HG03139 (cell line): ENCODE data around the gene REEP5.

Experiments used
- ATAC-seq: cut with Tn5 transposase; IDR thresholded peaks from one replicate; pipeline ENCODE4 v1.9.1; 2021; ENCODE audit not compliant: unreplicated experiment

Gene REEP5

DNA sequence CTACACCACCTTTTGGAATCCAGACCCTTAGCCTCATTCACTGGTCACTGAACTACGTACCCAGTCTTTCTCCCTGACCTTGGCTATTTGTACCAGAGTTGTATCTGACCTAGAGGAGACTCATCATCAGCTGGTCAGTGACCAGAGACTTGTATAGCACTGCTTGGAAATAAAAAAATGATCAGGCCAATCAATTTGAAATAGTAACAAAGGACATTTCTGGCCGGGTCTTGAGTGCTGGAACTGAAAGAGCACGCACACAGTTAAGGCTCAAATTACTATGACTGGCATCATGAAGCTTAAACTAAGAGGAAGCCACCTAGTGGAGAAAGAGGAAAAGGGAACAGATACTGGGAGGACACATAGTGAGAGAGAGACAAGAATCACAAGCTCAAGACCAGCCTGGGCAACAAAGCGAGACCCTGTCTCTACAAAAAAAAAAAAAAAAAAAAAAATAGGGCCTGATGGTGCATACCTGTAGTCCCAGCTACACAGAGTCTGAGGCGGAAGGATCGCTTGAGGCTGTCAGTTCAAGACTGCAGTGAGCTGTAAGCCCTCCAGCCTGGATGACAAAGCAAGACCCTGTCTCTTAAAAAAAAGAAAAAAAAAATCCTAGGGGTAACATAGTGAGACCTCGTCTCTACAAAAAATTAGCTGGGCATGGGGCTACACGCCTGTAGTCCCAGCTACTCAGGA, 73.8 kb downstream of the REEP5 start:
- peak; percentile 99 for ATAC-seq

- ATAC-seq, result no peak
Observed at GRCh38 chr5:112847306-112847705, 74.7 kb downstream of the REEP5 start.

DNA sequence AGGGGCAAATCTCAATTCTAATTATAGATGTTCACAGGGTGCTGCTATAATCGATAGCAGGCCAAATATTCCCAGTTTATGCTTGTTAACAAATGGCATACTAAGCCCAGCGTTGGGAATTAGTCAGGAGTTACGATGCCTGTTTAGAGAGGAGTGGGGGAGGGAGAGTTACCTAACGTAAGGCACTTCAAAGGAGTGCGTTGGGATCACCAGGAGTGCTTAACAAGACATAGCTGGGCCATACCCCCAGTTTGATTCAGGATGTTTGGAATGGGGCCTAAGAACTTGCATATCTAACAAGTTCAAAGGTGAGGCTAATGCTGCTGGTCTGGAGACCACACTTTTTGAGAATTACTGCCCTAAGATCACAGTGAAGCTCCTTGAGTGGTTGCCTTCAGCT, 75.5 kb downstream of the REEP5 start:
- ATAC-seq, result no peak

GRCh38 chr5:112844489-112844888, 77.5 kb downstream of the REEP5 start:
- ATAC-seq, result no peak

DNA sequence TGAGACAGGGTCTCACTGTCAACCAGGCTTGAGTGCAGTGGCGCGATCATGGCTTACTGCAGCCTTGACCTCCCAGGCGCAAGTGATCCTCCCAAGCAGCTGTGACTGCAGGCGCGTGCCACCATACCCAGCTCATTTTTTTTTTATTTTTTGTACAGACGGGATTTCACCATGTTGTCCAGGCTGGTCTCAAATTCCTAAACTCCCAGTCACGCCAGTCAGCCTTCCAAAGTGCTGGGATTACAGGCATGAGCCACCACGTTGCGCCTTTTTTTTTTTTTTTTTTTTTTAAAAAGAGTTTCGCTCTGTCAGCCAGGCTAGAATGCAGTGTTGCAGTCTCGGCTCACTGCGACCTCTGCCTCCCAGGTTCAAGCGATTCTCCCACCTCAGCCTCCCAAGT, 88.1 kb downstream of the REEP5 start:
- ATAC-seq, result no peak

DNA sequence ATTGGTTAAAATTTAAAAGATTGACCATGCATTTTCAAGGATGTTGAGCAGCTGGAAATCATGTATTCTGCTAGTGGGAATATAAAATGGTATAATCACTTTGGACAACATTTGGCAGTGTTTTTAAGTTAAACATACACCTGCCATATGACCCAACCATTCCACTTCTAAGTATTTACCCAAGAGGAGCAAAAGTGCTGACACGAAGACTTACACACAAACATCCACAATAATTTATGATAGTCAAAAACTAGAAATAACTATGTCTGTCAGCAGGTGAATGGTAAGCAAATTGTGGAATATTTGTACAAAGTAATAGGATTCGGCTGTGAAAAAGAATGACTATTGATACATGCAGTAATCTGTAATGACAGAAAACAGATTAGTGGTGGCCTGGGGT, 91.6 kb downstream of the REEP5 start:
- ATAC-seq, result no peak
